ENCODE results near the gene GPANK1. TPM values are rescaled to one million over a fixed set of nuclear protein-coding genes. Genes with fewer than 3 reads are reported as not detected.

GPANK1 gene
- total and polyA plus RNA-seq, 9 of the 15 experiments (the other 6 are each of a cell fraction or from before 2014, with no cell fraction given), result 32.2 to 111 (median 46.3) TPM

- TF ChIP-seq FOXO4 (CRISPR knock-in tag; IDR thresholded peaks at IDR 0.05) (peak; percentile 81; the same call in 1 of the 2 replicates), PATZ1 (CRISPR knock-in tag; IDR thresholded peaks at IDR 0.05; ENCODE audit: borderline replicate concordance) (peak; percentile 81), ZNF24 (IDR thresholded peaks at IDR 0.05) (peak; percentile 62; the same call in 1 of the 2 replicates), PHTF2 (CRISPR knock-in tag; IDR thresholded peaks at IDR 0.05) (no peak; the same call in 1 of the 2 replicates), ZKSCAN8 (CRISPR knock-in tag; IDR thresholded peaks at IDR 0.05) (no peak), ZSCAN32 (CRISPR knock-in tag; IDR thresholded peaks at IDR 0.05) (no peak; the same call in 1 of the 2 replicates), SP1 (CRISPR knock-in tag; IDR thresholded peaks at IDR 0.05) (peak; percentile 86; the same call in 1 of the 2 replicates), XRCC4 (IDR thresholded peaks at IDR 0.05; ENCODE audit: extremely low read depth, insufficient read depth, insufficient read length) (no peak), ZNF232 (CRISPR knock-in tag; IDR thresholded peaks at IDR 0.05) (no peak), ZNF780A (CRISPR knock-in tag; IDR thresholded peaks at IDR 0.05) (peak; percentile 69; the same call in 1 of the 2 replicates), ARNT (IDR thresholded peaks at IDR 0.05) (peak in 1 of 2 experiments; percentile 62; a peak in 1 of 4 replicates), TAL1 (IDR thresholded peaks at IDR 0.05) (no peak), CHCHD3 (CRISPR knock-in tag; IDR thresholded peaks at IDR 0.05) (peak; percentile 27), PTRF (tag; IDR thresholded peaks at IDR 0.05) (no peak), ZBTB26 (CRISPR knock-in tag; IDR thresholded peaks at IDR 0.05) (0 out of 2 replicates have a peak, but pooled peaks have one; percentile 81), DIDO1 (tag; IDR thresholded peaks at IDR 0.05; ENCODE audit: low read depth) (peak; percentile 23; the same call in 1 of the 2 replicates), ZNF23 (CRISPR knock-in tag; IDR thresholded peaks at IDR 0.05) (no peak; the same call in 1 of the 2 replicates), SMC3 (conservative IDR thresholded peaks at IDR 0.05; ENCODE audit: insufficient read depth, low read depth, low read length) (no peak), ZNF212 (CRISPR knock-in tag; IDR thresholded peaks at IDR 0.05) (peak; percentile 89; the same call in 1 of the 2 replicates), CGGBP1 (CRISPR knock-in tag; IDR thresholded peaks at IDR 0.05) (no peak; the same call in 1 of the 2 replicates), ZNF12 (CRISPR knock-in tag; IDR thresholded peaks at IDR 0.05) (no peak), NUFIP1 (IDR thresholded peaks at IDR 0.05; ENCODE audit: partially characterized antibody) (no peak), ZKSCAN3 (CRISPR knock-in tag; IDR thresholded peaks at IDR 0.05) (no peak), MEF2A (IDR thresholded peaks at IDR 0.05; ENCODE audit: control insufficient read depth, low read depth, low read length) (no peak)
These were observed 4.2 kb downstream of the GPANK1 start, which contains the start of gene C6orf47 (continued) for GRCh38 chr6:31660381-31661261.
